Trophoblast cell (in vitro differentiated cells and primary cell): Measurements from ENCODE around the gene TNNT2.

ENCODE experiments used
- DNase-seq, 2 donors: peaks; one replicate each; pipeline ENCODE4 v3.0.0-alpha.2; 2016
- H2AFZ ChIP-seq: 2 replicates; pipeline ENCODE4 v1.6.1; 2013; ENCODE audit warnings: low read length, moderate library complexity, mild to moderate bottlenecking; ENCODE audit not compliant: insufficient read depth, poor library complexity
- H2AK5ac ChIP-seq: 2 replicates; pipeline ENCODE4 v1.6.1; 2013; ENCODE audit warnings: mild to moderate bottlenecking, low read length
- H2BK120ac ChIP-seq: 2 replicates; pipeline ENCODE4 v1.6.1; 2013; ENCODE audit warnings: low read length, mild to moderate bottlenecking, moderate library complexity; ENCODE audit not compliant: insufficient read depth, poor library complexity
- H2BK12ac ChIP-seq: 2 replicates; pipeline ENCODE4 v1.6.1; 2013; ENCODE audit warnings: mild to moderate bottlenecking, low read length, moderate library complexity
- H2BK5ac ChIP-seq: 2 replicates; pipeline ENCODE4 v1.6.1; 2013; ENCODE audit warnings: low read length, low read depth, moderate library complexity, mild to moderate bottlenecking; ENCODE audit not compliant: poor library complexity
- H3K14ac ChIP-seq: 2 replicates; pipeline ENCODE4 v1.6.1; 2013; ENCODE audit warnings: mild to moderate bottlenecking, low read length
- H3K18ac ChIP-seq: 2 replicates; pipeline ENCODE4 v1.6.1; 2013; ENCODE audit warnings: mild to moderate bottlenecking, low read length
- H3K23ac ChIP-seq: 2 replicates; pipeline ENCODE4 v1.6.1; 2013; ENCODE audit warnings: low read length
- H3K27ac ChIP-seq: 2 replicates; pipeline ENCODE4 v1.5.1; 2013; ENCODE audit warnings: low read depth, mild to moderate bottlenecking, inconsistent platforms, low read length, moderate library complexity
- H3K27me3 ChIP-seq: 2 replicates; pipeline ENCODE4 v1.6.1; 2013; ENCODE audit warnings: inconsistent platforms, mild to moderate bottlenecking, low read length, moderate library complexity; ENCODE audit not compliant: insufficient read depth
- H3K36me3 ChIP-seq, 2 experiments: 1 replicate in 1 of 2; 2 replicates in 1 of 2; pipeline ENCODE4 v1.6.1; 2013; ENCODE audit warnings: low read length in 2 of 2, mild to moderate bottlenecking in 2 of 2, moderate library complexity in 1 of 2; ENCODE audit not compliant: insufficient read depth in 2 of 2, control insufficient read depth in 1 of 2
- H3K4ac ChIP-seq: 2 replicates; pipeline ENCODE4 v1.6.1; 2013; ENCODE audit warnings: low read depth, mild to moderate bottlenecking, low read length, moderate library complexity
- H3K4me1 ChIP-seq, 2 experiments: 1 replicate in 1 of 2; 2 replicates in 1 of 2; pipeline ENCODE4 v1.6.1; 2013; ENCODE audit warnings: low read length in 2 of 2, mild to moderate bottlenecking in 2 of 2, moderate library complexity in 1 of 2; ENCODE audit not compliant: insufficient read depth in 2 of 2, control insufficient read depth in 1 of 2
- H3K4me2 ChIP-seq: 2 replicates; pipeline ENCODE4 v1.6.1; 2013; ENCODE audit warnings: inconsistent platforms, mild to moderate bottlenecking, low read length, moderate library complexity
- H3K4me3 ChIP-seq: 2 replicates; pipeline ENCODE4 v1.5.1; 2013; ENCODE audit warnings: mild to moderate bottlenecking, low read depth, low read length, inconsistent platforms
- H3K79me1 ChIP-seq: one replicate; pipeline ENCODE4 v1.6.1; 2013; ENCODE audit warnings: low read length
- H3K79me2 ChIP-seq: 2 replicates; pipeline ENCODE4 v1.6.1; 2013; ENCODE audit warnings: low read length, mild to moderate bottlenecking; ENCODE audit not compliant: control insufficient read depth, insufficient read depth, poor library complexity
- H3K9ac ChIP-seq: 2 replicates; pipeline ENCODE4 v1.6.1; 2013; ENCODE audit warnings: mild to moderate bottlenecking, low read length
- H3K9me3 ChIP-seq: 2 replicates; pipeline ENCODE4 v1.6.1; 2013; ENCODE audit warnings: low read depth, mild to moderate bottlenecking, control low read depth, inconsistent platforms, low read length; ENCODE audit not compliant: insufficient read depth
- H4K12ac ChIP-seq: 2 replicates; pipeline ENCODE4 v1.6.1; 2013; ENCODE audit warnings: low read depth, mild to moderate bottlenecking, low read length, moderate library complexity
- H4K8ac ChIP-seq: 2 replicates; pipeline ENCODE4 v1.6.1; 2013; ENCODE audit warnings: low read depth, mild to moderate bottlenecking, low read length, moderate library complexity
- H4K91ac ChIP-seq: one replicate; pipeline ENCODE4 v1.6.1; 2013; ENCODE audit warnings: low read depth, mild to moderate bottlenecking, low read length, moderate library complexity
- WGBS: extraction: QIAGEN DNeasy Blood & Tissue Kit; methylation state at CpG from one replicate; pipeline ENCODE4 v1.1.7; 2013; ENCODE audit warnings: missing lambda C conversion rate; ENCODE audit not compliant: insufficient read length, insufficient coverage; ENCODE audit errors: extremely low coverage; 5-methylcytosine and 5-hydroxymethylcytosine counted together

Gene TNNT2

GRCh38 chr1:201422436-201423030, 45.1 kb upstream of the TNNT2 start:
- Histone ChIP-seq H2AK5ac (no peak overlapping the region), H2BK120ac (no peak overlapping the region), H3K9me3 (peaks cover 4% of the 10 kb centered on the region), H4K91ac (no peak overlapping the region), H4K12ac (no peak overlapping the region), H2AFZ (no peak overlapping the region), H2BK12ac (no peak overlapping the region), H3K18ac (no peak overlapping the region), H3K9ac (no peak overlapping the region), H3K4ac (no peak overlapping the region), H2BK5ac (no peak overlapping the region), H3K27me3 (no peaks in the 10 kb centered on the region), H3K27ac (no peak overlapping the region), H3K4me3 (no peak overlapping the region), H3K79me2 (peaks cover 3% of the 10 kb centered on the region), H4K8ac (no peak overlapping the region), H3K36me3 (no peaks in the 10 kb centered on the region), H3K4me1 (peaks cover 14% of the 10 kb centered on the region in 2 experiments), H3K23ac (no peak overlapping the region), H3K79me1 (peaks cover 3% of the 10 kb centered on the region), H3K4me2 (no peak overlapping the region), H3K14ac (no peak overlapping the region)
- WGBS = no CpG with 5 or more reads among the region's 6 CpGs
- DNase-seq = no peak

DNA sequence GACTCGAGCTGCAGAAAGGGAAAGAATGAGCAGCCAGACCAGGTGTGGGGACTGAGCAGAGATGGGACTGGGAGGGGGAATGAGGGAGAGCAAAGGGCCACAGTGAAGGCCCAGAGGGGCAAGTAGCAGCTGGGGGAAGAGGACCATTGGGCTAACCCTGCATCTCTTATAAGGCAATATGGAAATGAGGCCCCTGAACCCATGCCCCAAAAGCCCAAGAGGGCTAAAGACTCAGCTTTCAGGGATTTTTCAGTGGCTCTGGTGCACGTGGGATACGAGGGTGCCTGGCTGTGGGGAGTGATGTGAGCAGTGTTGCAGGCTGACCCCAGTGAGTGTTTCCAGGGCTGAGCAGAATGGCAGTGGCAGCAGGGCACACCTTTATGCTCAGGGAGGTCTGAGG, 44.5 kb upstream of the TNNT2 start:
- WGBS = no CpG with 5 or more reads among the region's 3 CpGs

DNA sequence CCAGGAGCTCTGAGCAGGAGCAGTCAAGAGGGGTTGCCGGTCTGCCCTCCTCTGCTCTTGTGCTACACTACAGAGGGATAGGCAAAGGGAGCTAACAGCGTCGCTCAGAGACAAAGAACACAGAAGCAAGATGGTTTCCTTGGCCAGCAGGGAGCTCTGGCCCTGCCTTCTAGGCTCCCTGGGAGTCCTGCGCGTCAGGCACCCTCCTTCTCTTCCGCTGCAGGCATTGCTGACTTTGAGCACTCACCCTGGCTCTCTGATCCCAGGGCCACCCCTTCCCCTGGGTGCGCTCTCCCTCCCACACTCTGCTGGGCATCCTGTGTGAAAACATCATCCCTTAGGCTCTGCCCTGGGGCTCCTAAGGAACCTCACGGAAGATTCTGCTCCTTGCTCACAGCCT, 43.6 kb upstream of the TNNT2 start:
- Histone ChIP-seq H2BK5ac (no peak overlapping the region), H3K27ac (no peak overlapping the region), H3K9ac (no peak overlapping the region), H2BK12ac (peak overlapping the region; percentile 14), H3K4me1 (peaks cover 14 to 17% of the 10 kb centered on the region in 2 experiments), H2BK120ac (no peak overlapping the region), H3K79me2 (peaks cover 3% of the 10 kb centered on the region), H3K4me3 (no peak overlapping the region), H4K12ac (no peak overlapping the region), H3K23ac (no peak overlapping the region), H3K27me3 (no peaks in the 10 kb centered on the region), H3K4ac (no peak overlapping the region), H2AFZ (no peak overlapping the region), H3K9me3 (peaks cover 4% of the 10 kb centered on the region), H4K8ac (peak overlapping the region; percentile 16), H3K36me3 (no peaks in the 10 kb centered on the region), H3K18ac (no peak overlapping the region), H3K4me2 (no peak overlapping the region), H3K79me1 (peaks cover 3% of the 10 kb centered on the region), H3K14ac (peak overlapping the region; percentile 16), H2AK5ac (no peak overlapping the region), H4K91ac (no peak overlapping the region)
- DNase-seq = no peak
- no CpG with 5 or more reads among the region's 8 CpGs for WGBS

More for the DNA sequence above, 44.5 kb upstream of the TNNT2 start:
- H4K91ac ChIP-seq = no peak overlapping the region
- H3K9me3 ChIP-seq = peaks cover 4% of the 10 kb centered on the region
- no peak for DNase-seq
- peaks cover 3% of the 10 kb centered on the region for H3K79me1 ChIP-seq
- H3K23ac ChIP-seq = no peak overlapping the region
- no peak overlapping the region for H3K4me2 ChIP-seq
- no peak overlapping the region for H3K4ac ChIP-seq
- H3K14ac ChIP-seq = no peak overlapping the region
- no peak overlapping the region for H3K18ac ChIP-seq
- H2BK12ac ChIP-seq = no peak overlapping the region
- no peak overlapping the region for H4K8ac ChIP-seq
- H2AFZ ChIP-seq = no peak overlapping the region
- H2AK5ac ChIP-seq = no peak overlapping the region
- H4K12ac ChIP-seq = no peak overlapping the region
- H3K36me3 ChIP-seq = no peaks in the 10 kb centered on the region
- H3K27me3 ChIP-seq = no peaks in the 10 kb centered on the region
- peaks cover 3% of the 10 kb centered on the region for H3K79me2 ChIP-seq
- H3K27ac ChIP-seq = no peak overlapping the region
- no peak overlapping the region for H3K9ac ChIP-seq
- no peak overlapping the region for H3K4me3 ChIP-seq
- peaks cover 14 to 17% of the 10 kb centered on the region in 2 experiments for H3K4me1 ChIP-seq
- H2BK120ac ChIP-seq = no peak overlapping the region
- no peak overlapping the region for H2BK5ac ChIP-seq

- H3K14ac ChIP-seq = no peak overlapping the region
- H4K91ac ChIP-seq = no peak overlapping the region
- peaks cover 3% of the 10 kb centered on the region for H3K79me2 ChIP-seq
- H3K4ac ChIP-seq = no peak overlapping the region
- H3K79me1 ChIP-seq = peaks cover 3% of the 10 kb centered on the region
- H4K12ac ChIP-seq = no peak overlapping the region
- H3K36me3 ChIP-seq = no peaks in the 10 kb centered on the region
- peaks cover 14 to 17% of the 10 kb centered on the region in 2 experiments for H3K4me1 ChIP-seq
- DNase-seq = no peak
- no peak overlapping the region for H4K8ac ChIP-seq
- no peak overlapping the region for H3K9ac ChIP-seq
- H2AK5ac ChIP-seq = no peak overlapping the region
- no peak overlapping the region for H3K4me2 ChIP-seq
- peaks cover 5% of the 10 kb centered on the region for H3K9me3 ChIP-seq
- no peak overlapping the region for H2BK12ac ChIP-seq
- no peak overlapping the region for H3K18ac ChIP-seq
- no peak overlapping the region for H3K23ac ChIP-seq
- no peak overlapping the region for H2BK5ac ChIP-seq
- no peak overlapping the region for H3K4me3 ChIP-seq
- H2BK120ac ChIP-seq = no peak overlapping the region
- no peak overlapping the region for H2AFZ ChIP-seq
- H3K27me3 ChIP-seq = no peaks in the 10 kb centered on the region
- WGBS = no CpG with 5 or more reads among the region's 7 CpGs
- H3K27ac ChIP-seq = no peak overlapping the region
These were observed 43.1 kb upstream of the TNNT2 start for GRCh38 chr1:201420608-201421002.
